NCI-H187 (cell line): ENCODE results near the gene FZD10.

Experiments used
- DNase-seq, 2 experiments: peaks; one replicate each; lab custom pipeline; 2025; lab: John Stamatoyannopoulos, UW

The FZD10 gene

DNA sequence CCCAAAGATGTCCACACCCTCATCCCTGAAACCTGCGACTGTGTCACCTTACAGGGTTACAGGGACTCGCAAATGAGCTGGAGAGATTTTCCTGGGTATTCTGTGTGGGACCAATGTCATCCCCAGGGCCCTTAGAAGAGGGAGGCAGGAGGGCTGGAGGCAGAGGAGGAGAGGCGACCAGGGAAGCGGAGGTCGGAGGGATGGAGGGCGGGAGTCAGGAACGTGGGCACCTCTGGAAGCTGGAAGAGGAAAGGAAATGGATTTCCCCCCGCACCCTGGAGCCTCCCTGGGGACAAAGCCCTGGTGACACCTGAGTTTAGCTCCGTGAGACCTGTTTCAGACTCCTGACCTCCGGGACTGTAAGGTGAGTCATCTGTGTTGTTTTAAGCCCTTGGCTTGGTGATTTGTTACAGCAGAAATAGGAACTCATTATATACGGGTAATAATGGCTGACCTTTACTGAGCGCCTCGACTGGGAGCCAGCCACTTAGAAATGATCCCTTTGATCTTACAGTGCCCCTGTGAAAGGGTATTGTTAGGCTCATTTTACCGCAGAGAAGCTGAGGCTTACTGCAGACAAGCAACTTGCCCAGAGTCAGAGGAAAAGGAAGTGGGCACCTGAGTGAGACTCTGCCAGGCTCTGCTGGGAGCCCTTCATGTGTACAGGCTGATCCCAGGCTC is 29.3 kb upstream of the FZD10 start:
- no peak for DNase-seq

DNA sequence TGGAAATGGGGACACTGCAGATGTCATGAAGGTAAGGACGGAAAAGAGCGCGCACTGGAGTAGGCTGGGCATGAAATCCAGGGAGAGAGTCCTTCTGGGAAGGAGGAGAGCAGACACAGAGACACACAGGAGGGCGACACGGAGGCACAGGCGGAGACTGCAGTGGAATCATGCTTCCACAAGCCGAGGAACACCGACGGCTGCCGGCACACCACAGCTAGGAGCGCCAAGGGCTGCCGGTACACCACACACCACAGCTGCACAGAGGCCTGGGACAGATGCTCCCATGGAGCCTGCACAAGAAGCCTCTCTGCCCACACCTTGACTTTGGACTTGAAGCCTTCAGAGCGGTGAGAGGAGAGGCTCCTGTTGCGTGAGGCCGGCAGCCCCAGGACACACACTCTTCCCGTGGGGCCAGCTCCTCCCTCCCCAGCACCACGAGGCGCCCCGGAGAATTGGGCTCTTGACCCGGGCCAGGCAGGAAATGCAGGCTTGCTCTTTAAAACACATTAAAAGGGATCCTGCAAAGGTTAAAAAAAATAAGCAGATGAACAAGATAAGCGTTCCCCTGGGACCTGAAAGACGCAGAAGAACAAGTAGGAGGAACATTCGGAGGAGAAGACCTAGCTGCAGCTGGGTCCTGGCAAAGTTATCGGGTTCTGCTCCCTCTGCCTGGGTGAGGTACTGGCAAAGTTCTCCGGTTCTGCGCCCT is 28.3 kb upstream of the FZD10 start:
- no peak for DNase-seq

DNA sequence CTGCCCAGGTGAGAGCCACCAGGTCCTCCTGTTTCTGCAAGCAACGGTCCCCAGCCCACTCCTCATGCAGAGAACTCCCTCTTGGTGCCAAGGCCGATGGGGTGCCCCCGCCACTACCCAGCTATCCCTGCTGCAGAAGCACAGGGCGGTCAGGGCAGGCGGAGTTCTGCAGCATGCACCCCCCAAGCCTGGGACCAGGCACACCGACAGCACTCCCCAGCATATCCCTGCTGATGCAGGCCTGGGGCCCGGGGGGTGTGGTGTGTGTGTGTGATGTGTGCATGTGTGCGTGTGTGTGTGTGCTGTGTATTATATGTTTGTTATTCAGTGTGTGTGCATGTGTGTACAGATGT is 27.7 kb upstream of the FZD10 start:
- no peak for DNase-seq

- no peak for DNase-seq
These were observed 25.7 kb upstream of the FZD10 start for GRCh38 chr12:130136509-130137039.

DNA sequence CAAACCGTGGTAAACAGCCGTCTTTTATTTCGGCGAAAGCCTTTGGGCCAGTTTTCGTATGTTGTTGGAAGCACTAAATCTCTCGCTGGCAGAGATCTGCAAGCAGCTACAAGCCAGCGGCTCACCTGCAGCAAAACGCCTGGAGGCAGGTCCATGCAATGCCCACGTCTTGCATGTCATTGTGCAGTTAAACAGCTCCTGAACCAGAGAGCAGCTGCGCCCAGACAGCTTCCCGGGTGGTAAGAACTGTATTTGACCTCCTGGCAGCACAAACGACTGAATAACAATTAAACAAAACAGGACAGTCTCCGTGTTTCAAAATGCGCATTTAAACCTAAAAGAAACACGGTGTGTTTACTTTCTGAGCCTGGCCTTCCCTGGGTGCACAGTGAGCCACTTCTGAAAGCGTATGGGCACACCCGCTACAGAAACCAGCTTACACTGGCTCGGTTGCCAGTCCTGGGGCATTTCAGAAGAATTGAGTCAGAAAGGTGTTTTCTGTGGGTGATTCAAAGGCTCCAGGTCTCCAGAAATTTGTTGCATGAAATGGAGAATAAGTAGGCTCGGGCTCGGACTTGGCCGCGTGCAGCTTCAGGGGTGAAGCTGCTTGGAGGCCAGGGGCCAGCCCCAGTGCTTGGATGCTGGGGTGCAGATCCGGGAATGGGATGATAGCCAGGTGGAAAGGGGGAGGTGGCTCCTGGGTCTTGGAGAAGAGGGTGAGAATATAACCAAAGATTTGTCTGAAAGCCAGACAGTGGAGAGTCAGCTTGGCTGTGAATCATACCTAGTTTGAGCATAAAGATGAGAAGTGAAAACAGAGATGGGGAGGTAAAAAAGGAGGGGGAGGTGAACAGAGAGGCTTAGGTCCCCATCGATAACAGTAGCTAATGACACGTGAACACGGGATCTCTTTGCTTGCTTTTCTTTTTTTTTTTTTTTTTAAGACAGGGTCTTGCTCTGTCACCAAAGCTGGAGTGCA is 24.9 kb upstream of the FZD10 start:
- DNase-seq: no peak

- no peak for DNase-seq
These were observed 23.8 kb upstream of the FZD10 start for GRCh38 chr12:130138478-130138877.

GRCh38 chr12:130139567-130140421 is 22.5 kb upstream of the FZD10 start:
- no peak for DNase-seq

GRCh38 chr12:130141105-130141504 is 21.2 kb upstream of the FZD10 start:
- no peak for DNase-seq

- no peak for DNase-seq
These were observed 20.2 kb upstream of the FZD10 start for GRCh38 chr12:130141901-130142683.

DNA sequence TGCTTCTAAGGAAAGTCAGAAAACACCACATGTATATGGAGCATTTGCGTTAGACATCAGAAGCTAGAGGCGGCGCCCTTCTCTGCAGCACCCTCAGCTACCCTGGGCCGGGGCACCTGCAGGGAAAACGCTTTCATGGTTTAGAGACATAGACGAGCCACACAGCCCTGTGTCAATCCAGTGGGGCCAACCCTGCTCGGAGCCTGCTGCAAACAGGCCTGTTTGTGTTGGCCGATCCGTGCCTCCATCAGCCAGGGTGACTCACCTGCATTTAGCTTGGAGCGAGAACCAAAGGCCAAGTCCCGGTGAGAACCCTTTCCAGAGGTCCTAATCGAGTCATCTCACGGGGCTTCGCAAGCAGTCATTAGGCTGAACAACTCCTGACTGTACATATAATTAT is 19.5 kb upstream of the FZD10 start:
- DNase-seq: no peak

GRCh38 chr12:130143136-130143535 is 19.1 kb upstream of the FZD10 start:
- DNase-seq: no peak

GRCh38 chr12:130144256-130144655 is 18.0 kb upstream of the FZD10 start:
- DNase-seq: no peak

DNA sequence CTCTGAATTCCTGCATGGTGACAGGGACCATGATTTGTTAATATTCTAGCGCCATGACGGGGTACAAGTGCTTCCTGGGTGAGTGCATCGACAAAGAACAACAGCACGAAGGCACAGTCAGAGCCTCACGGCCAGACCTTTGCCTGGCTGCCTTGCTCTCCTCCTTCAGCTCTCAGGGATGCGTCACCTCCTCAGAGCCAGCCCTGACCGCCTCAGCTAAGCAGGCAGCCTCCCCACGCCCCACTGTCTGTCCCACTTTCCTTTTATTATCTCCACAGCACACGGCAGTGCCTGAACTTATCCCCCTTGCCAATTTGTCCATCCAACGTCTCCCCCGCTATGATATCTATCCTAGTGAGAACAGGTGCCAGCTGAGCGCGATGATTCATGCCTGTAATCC is 16.5 kb upstream of the FZD10 start:
- DNase-seq: no peak

- DNase-seq: no peak
These were observed 15.9 kb upstream of the FZD10 start for GRCh38 chr12:130146176-130146931.

DNA sequence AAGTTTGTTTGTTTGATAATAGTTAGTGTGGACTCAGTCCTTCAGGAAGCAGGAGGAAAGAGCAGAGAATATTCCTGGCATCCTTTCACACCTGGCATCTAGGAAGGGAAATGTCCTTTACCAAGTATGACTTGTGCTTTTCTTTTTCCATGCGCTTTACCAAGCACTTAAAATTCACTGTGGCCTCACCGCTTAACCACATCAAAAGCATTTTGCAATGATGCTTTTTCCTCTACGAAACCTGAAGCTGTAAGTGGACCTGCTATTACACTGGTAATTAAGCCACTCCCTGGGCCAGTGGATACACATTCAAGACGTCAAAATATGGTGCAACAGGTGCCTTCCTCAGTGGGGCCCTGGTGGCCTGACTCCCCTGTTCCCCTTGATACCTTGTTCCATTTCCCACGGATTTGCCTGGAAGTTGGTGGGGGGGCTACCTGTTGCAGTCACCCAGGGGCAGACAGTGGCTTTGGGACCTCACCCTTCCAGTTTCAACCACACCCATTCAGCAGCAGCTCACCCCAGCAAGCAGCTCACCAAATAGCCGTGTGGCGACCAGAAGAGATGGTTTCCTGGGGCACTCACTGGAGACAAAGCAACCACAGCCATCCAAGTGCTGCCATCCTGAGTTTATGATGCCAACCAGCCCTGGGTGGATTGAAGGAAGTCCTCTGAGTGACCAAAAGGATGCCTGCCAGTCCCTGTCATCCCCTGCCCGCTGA is 14.2 kb upstream of the FZD10 start:
- DNase-seq: no peak

DNA sequence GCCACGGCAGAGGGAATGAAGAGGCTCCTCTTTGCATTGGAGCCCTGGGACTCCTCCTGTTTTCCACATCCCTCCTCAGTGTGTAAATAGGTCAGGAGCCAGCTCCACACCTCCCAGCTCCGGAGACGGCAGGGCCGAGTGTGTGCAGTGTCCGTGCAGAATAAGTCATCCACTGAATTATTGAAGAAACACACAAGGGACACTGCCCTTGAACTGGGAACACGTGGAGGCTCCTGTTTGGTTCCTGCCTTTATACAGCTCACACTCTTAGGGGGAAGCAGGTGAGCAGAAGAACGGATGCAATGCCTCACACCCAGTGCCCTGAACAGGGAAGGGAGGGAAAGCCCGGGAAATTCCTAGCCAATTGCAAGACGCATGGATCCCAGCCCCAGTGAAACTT is 10.4 kb upstream of the FZD10 start:
- no peak for DNase-seq

DNA sequence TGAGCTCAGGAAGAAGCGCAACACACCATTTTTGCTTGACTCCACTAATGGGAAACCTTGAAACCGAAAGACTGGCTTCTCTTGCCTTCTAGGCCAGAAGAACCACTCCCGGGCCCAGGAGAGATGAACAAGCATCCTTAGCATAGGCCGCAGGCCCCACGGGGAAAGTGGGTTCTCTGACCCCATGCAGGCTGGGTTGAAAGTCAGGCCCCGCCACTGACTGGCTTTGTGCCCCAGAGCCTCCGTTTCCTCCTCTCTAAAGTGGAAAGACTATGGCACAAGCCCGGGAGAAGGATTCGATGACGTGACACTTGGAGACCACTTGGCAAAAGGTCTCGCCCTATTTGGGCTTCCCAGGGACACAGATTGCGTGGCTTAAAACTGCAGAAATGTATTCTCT is 9.9 kb upstream of the FZD10 start:
- no peak for DNase-seq

- DNase-seq: no peak
These were observed 8.5 kb upstream of the FZD10 start for GRCh38 chr12:130153803-130154202.
